MM.1S (cell line): ENCODE measurements around the gene B4GALT6.

Experiments used
- DNase-seq: peaks from one replicate; pipeline ENCODE4 v3.0.0-alpha.2; 2015
- H2AFZ ChIP-seq: fragments of 300-600 bp; sonication (generic); 2 replicates; pipeline ENCODE4 v1.6.0; 2016; ENCODE audit warnings: antibody characterized with exemption, low read length
- H3F3A ChIP-seq: fragments of 300-600 bp; sonication (generic); 2 replicates; pipeline ENCODE4 v1.6.1; 2016; ENCODE audit warnings: mild to moderate bottlenecking, antibody characterized with exemption, low read length, moderate library complexity, mixed read lengths; ENCODE audit not compliant: insufficient read depth
- H3K27ac ChIP-seq: fragments of 300-600 bp; sonication (generic); 2 replicates; pipeline ENCODE4 v1.5.1; 2016; ENCODE audit warnings: mild to moderate bottlenecking, low read length
- H3K27me3 ChIP-seq: fragments of 300-600 bp; sonication (generic); replicated peaks from 2 replicates; pipeline ENCODE4 v1.6.0; 2016; ENCODE audit warnings: low read length; ENCODE audit not compliant: insufficient read depth
- H3K36me3 ChIP-seq: fragments of 300-600 bp; sonication (generic); replicated peaks from 2 replicates; pipeline ENCODE4 v1.6.1; 2016; ENCODE audit warnings: mild to moderate bottlenecking, low read length, mixed read lengths; ENCODE audit not compliant: insufficient read depth
- H3K4me1 ChIP-seq: fragments of 300-600 bp; sonication (generic); 2 replicates; pipeline ENCODE4 v1.6.1; 2016; ENCODE audit warnings: low read length, mixed read lengths
- H3K4me2 ChIP-seq: fragments of 300-600 bp; sonication (generic); 2 replicates; pipeline ENCODE4 v1.6.0; 2016; ENCODE audit warnings: low read depth, low read length
- H3K4me3 ChIP-seq: fragments of 300-600 bp; sonication (generic); 2 replicates; pipeline ENCODE4 v1.5.1; 2016; ENCODE audit warnings: low read length, mixed read lengths
- H3K79me2 ChIP-seq: fragments of 300-600 bp; sonication (generic); 2 replicates; pipeline ENCODE4 v1.6.1; 2016; ENCODE audit warnings: mixed run types, low read length, mixed read lengths
- H3K9ac ChIP-seq: fragments of 300-600 bp; sonication (generic); 2 replicates; pipeline ENCODE4 v1.6.1; 2016; ENCODE audit warnings: low read length, mixed read lengths
- H3K9me2 ChIP-seq: fragments of 300-600 bp; sonication (generic); replicated peaks from 2 replicates; pipeline ENCODE4 v1.6.1; 2016; ENCODE audit warnings: mild to moderate bottlenecking, low read length, mixed read lengths; ENCODE audit not compliant: insufficient read depth
- H3K9me3 ChIP-seq: fragments of 300-600 bp; sonication (generic); replicated peaks from 2 replicates; pipeline ENCODE4 v1.6.1; 2016; ENCODE audit warnings: mild to moderate bottlenecking, low read length, mixed read lengths; ENCODE audit not compliant: insufficient read depth
- H4K20me1 ChIP-seq: fragments of 300-600 bp; sonication (generic); 2 replicates; pipeline ENCODE4 v1.6.1; 2016; ENCODE audit warnings: mild to moderate bottlenecking, low read length, moderate library complexity, mixed read lengths; ENCODE audit not compliant: insufficient read depth
- EZH2 ChIP-seq: fragments of 300-600 bp; sonication (generic); optimal IDR thresholded peaks from 2 replicates; pipeline ENCODE3; 2017; ENCODE audit warnings: low read depth, mild to moderate bottlenecking, antibody characterized with exemption, low read length, mixed read lengths
- EZH2phosphoT487 ChIP-seq: fragments of 300-600 bp; sonication (generic); IDR thresholded peaks from 2 replicates; pipeline ENCODE4 v1.6.1; 2018; ENCODE audit warnings: antibody characterized with exemption, low read length
- TF ChIP-seq, protein P1 (sequence below): fragments of 300-600 bp; sonication (generic); IDR thresholded peaks from 2 replicates; pipeline ENCODE4 v1.5.1; 2016; ENCODE audit warnings: antibody characterized with exemption, low read length, mixed read lengths

Gene B4GALT6

GRCh38 chr18:31630549-31630948, 53.8 kb downstream of the B4GALT6 start:
- Histone ChIP-seq H3K9ac (no peak overlapping the region), H4K20me1 (no peaks in the 10 kb centered on the region), H2AFZ (no peak overlapping the region), H3K9me2 (no peaks in the 10 kb centered on the region), H3K27ac (no peak overlapping the region), H3K4me1 (no peaks in the 10 kb centered on the region), H3K9me3 (no peaks in the 10 kb centered on the region), H3K27me3 (no peaks in the 10 kb centered on the region), H3K79me2 (no peaks in the 10 kb centered on the region), H3K4me2 (no peak overlapping the region), H3K4me3 (no peak overlapping the region), H3K36me3 (no peaks in the 10 kb centered on the region), H3F3A (no peaks in the 10 kb centered on the region)
- TF ChIP-seq, protein P1, sequence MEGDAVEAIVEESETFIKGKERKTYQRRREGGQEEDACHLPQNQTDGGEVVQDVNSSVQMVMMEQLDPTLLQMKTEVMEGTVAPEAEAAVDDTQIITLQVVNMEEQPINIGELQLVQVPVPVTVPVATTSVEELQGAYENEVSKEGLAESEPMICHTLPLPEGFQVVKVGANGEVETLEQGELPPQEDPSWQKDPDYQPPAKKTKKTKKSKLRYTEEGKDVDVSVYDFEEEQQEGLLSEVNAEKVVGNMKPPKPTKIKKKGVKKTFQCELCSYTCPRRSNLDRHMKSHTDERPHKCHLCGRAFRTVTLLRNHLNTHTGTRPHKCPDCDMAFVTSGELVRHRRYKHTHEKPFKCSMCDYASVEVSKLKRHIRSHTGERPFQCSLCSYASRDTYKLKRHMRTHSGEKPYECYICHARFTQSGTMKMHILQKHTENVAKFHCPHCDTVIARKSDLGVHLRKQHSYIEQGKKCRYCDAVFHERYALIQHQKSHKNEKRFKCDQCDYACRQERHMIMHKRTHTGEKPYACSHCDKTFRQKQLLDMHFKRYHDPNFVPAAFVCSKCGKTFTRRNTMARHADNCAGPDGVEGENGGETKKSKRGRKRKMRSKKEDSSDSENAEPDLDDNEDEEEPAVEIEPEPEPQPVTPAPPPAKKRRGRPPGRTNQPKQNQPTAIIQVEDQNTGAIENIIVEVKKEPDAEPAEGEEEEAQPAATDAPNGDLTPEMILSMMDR: no peak
- no peak for TF ChIP-seq EZH2phosphoT487
- no peak for TF ChIP-seq EZH2
- no peak for DNase-seq

- no peaks in the 10 kb centered on the region for H3K27me3 ChIP-seq
- no peak overlapping the region for H3K4me2 ChIP-seq
- no peaks in the 10 kb centered on the region for H3K9me2 ChIP-seq
- no peak overlapping the region for H3K27ac ChIP-seq
- H3K79me2 ChIP-seq: no peaks in the 10 kb centered on the region
- H3K9ac ChIP-seq: no peak overlapping the region
- H2AFZ ChIP-seq: no peak overlapping the region
- no peaks in the 10 kb centered on the region for H3K36me3 ChIP-seq
- TF ChIP-seq EZH2 (no peak), EZH2phosphoT487 (no peak)
- TF ChIP-seq, protein P1: no peak
- H4K20me1 ChIP-seq: no peaks in the 10 kb centered on the region
- no peaks in the 10 kb centered on the region for H3K9me3 ChIP-seq
- DNase-seq: no peak
- H3K4me1 ChIP-seq: no peaks in the 10 kb centered on the region
- H3F3A ChIP-seq: no peaks in the 10 kb centered on the region
- no peak overlapping the region for H3K4me3 ChIP-seq
These were observed 58.0 kb downstream of the B4GALT6 start for GRCh38 chr18:31626409-31626808.

- no peak for DNase-seq
- Histone ChIP-seq H3K79me2 (no peaks in the 10 kb centered on the region), H3K27me3 (no peaks in the 10 kb centered on the region), H3K9me3 (no peaks in the 10 kb centered on the region), H3K4me3 (no peak overlapping the region), H3K36me3 (no peaks in the 10 kb centered on the region), H3F3A (no peaks in the 10 kb centered on the region), H3K9ac (no peak overlapping the region), H2AFZ (no peak overlapping the region), H4K20me1 (no peaks in the 10 kb centered on the region), H3K4me1 (no peaks in the 10 kb centered on the region), H3K4me2 (no peak overlapping the region), H3K9me2 (no peaks in the 10 kb centered on the region), H3K27ac (no peak overlapping the region)
- TF ChIP-seq, protein P1: no peak
- no peak for TF ChIP-seq EZH2phosphoT487
These were observed 59.3 kb downstream of the B4GALT6 start for GRCh38 chr18:31624892-31625640.
